CD4-positive, alpha-beta memory T cell (primary cell): ENCODE measurements around the gene ABCB7. TPM values are rescaled to one million over a fixed set of nuclear protein-coding genes. Genes with fewer than 3 reads are reported as not detected.
"Not testable (repeated sequence)": the region's sequence is repeated elsewhere in the genome, so short reads cannot be mapped to it uniquely, and the experiment has no call there.

Experiments used
- CTCF ChIA-PET: fragments of 350-600 bp; sonication (Branson Sonifier 250); formaldehyde crosslinking; loops from one replicate; lab custom pipeline; 2021; ENCODE audit warnings: inconsistent platforms; ENCODE audit not compliant: partially characterized antibody; lab: Charles Lee
- POLR2A ChIA-PET: fragments of 350-600 bp; sonication (Branson Sonifier 250); formaldehyde crosslinking; loops from one replicate; lab custom pipeline; 2021; ENCODE audit not compliant: partially characterized antibody; lab: Charles Lee
- DNase-seq, 5 donors: peaks; one replicate each; pipeline versions ENCODE4 v3.0.0 to v3.0.0-alpha.2; 2020 to 2022; ENCODE audit warnings: mixed read lengths in 1 of 5
- H3K27ac ChIP-seq: one replicate; pipeline ENCODE4 v1.7.0; 2013; ENCODE audit warnings: low read depth, low read length
- H3K27me3 ChIP-seq: 2 replicates; pipeline ENCODE4 v1.7.0; 2013; ENCODE audit warnings: mild to moderate bottlenecking, low read length, moderate library complexity; ENCODE audit not compliant: insufficient read depth
- H3K36me3 ChIP-seq: 2 replicates; pipeline ENCODE4 v1.7.0; 2013; ENCODE audit warnings: mild to moderate bottlenecking, low read length, moderate library complexity; ENCODE audit not compliant: insufficient read depth
- H3K4me1 ChIP-seq: 2 replicates; pipeline ENCODE4 v1.7.0; 2013; ENCODE audit warnings: mild to moderate bottlenecking, low read length, moderate library complexity; ENCODE audit not compliant: insufficient read depth
- H3K4me3 ChIP-seq, 2 donors: one replicate each; pipeline ENCODE4 v1.7.0; 2013; ENCODE audit warnings: low read length in 2 of 2, mild to moderate bottlenecking in 1 of 2
- H3K9me3 ChIP-seq, 2 donors: one replicate each; pipeline ENCODE4 v1.7.0; 2013; ENCODE audit warnings: low read length in 2 of 2, control low read depth in 1 of 2; ENCODE audit not compliant: control insufficient read depth in 1 of 2
- H3K27ac Mint-ChIP-seq, 7 donors: one replicate each; pipeline ENCODE4 v1.8.0; 2020 to 2021; ENCODE audit warnings: mixed read lengths in 7 of 7, mild to moderate bottlenecking in 6 of 7, inconsistent platforms in 3 of 7, moderate library complexity in 3 of 7
- H3K27me3 Mint-ChIP-seq, 2 donors: one replicate each; pipeline ENCODE4 v1.8.0; 2020 to 2021; ENCODE audit warnings: mixed read lengths in 2 of 2
- H3K36me3 Mint-ChIP-seq, 2 donors: one replicate each; pipeline ENCODE4 v1.8.0; 2020 to 2021; ENCODE audit warnings: mixed read lengths in 2 of 2, inconsistent platforms in 1 of 2, mild to moderate bottlenecking in 1 of 2
- H3K4me1 Mint-ChIP-seq, 4 donors: one replicate each; pipeline ENCODE4 v1.8.0; 2020 to 2021; ENCODE audit warnings: mixed read lengths in 4 of 4, mild to moderate bottlenecking in 1 of 4
- H3K4me3 Mint-ChIP-seq, 8 donors: one replicate each; pipeline ENCODE4 v1.8.0; 2020 to 2021; ENCODE audit warnings: mixed read lengths in 8 of 8, mild to moderate bottlenecking in 7 of 8, moderate library complexity in 6 of 8, inconsistent platforms in 3 of 8
- H3K9me3 Mint-ChIP-seq, 8 donors: one replicate each; pipeline ENCODE4 v1.8.0; 2020 to 2021; ENCODE audit warnings: mixed read lengths in 8 of 8, mild to moderate bottlenecking in 5 of 8, inconsistent platforms in 3 of 8, moderate library complexity in 1 of 8
- intact Hi-C: fragments of 100-400 bp; cut with micrococcal nuclease; formaldehyde crosslinking; loops from one replicate; pipeline ENCODE4 v1.15.1; 2023
- polyA plus RNA-seq, 2 donors: library from polyadenylated mRNA; unstranded; fragments of 300-500 nt; fragmentation: Illumina TruSeq; gene quantifications; one replicate each; pipeline ENCODE4 v1.2.3, GENCODE V29; 2021
- total RNA-seq, 2 experiments: library from RNA; stranded (reverse); gene quantifications; one replicate each; pipeline ENCODE4 v1.2.3, GENCODE V29; 2021

ABCB7 gene
- total and polyA plus RNA-seq, 4 experiments from 2014 or later, result 11.4 to 29.4 (median 22.5) TPM

GRCh38 chrX:75131973-75132627 is 24.0 kb downstream of the ABCB7 start:
- no peak for DNase-seq
- Histone ChIP-seq H3K4me1 (no peaks in the 10 kb centered on the region), H3K4me3 (no peak overlapping the region), H3K36me3 (no peaks in the 10 kb centered on the region), H3K27me3 (no peaks in the 10 kb centered on the region), H3K27ac (no peak overlapping the region), H3K9me3 (no peaks in the 10 kb centered on the region)
- intact Hi-C loops, result no loop called here
- Mint-ChIP-seq H3K27ac (no peak overlapping the region), H3K36me3 (peaks cover 0 to 3% of the 10 kb centered on the region in 2 donors), H3K4me1 (peaks cover 18 to 51% (median 29%) of the 10 kb centered on the region in 4 donors), H3K9me3 (peaks cover 0 to 7% (median 0%) of the 10 kb centered on the region in 8 donors), H3K27me3 (no peaks in the 10 kb centered on the region), H3K4me3 (no peak overlapping the region)
- CTCF ChIA-PET, result no interaction called here
- POLR2A ChIA-PET, result no interaction called here

- H3K9me3 Mint-ChIP-seq, result not testable (repeated sequence)
Observed at GRCh38 chrX:75129069-75129468, 27.0 kb downstream of the ABCB7 start.

GRCh38 chrX:75118296-75118695 is 37.8 kb downstream of the ABCB7 start:
- Histone ChIP-seq H3K36me3 (no peaks in the 10 kb centered on the region), H3K4me1 (no peaks in the 10 kb centered on the region), H3K9me3 (no peaks in the 10 kb centered on the region), H3K27me3 (no peaks in the 10 kb centered on the region), H3K4me3 (no peak overlapping the region), H3K27ac (no peak overlapping the region)
- Mint-ChIP-seq H3K4me1 (peaks cover 3 to 5% (median 4%) of the 10 kb centered on the region in 4 donors), H3K4me3 (no peak overlapping the region), H3K27me3 (no peaks in the 10 kb centered on the region), H3K36me3 (peaks cover 0 to 2% of the 10 kb centered on the region in 2 donors), H3K9me3 (no peaks in the 10 kb centered on the region), H3K27ac (no peak overlapping the region)
- no peak for DNase-seq
- intact Hi-C loops, result no loop called here
- POLR2A ChIA-PET, result no interaction called here
- CTCF ChIA-PET, result no interaction called here

More at GRCh38 chrX:75129069-75129468, 27.0 kb downstream of the ABCB7 start:
- H3K4me3 ChIP-seq, H3K27ac ChIP-seq, H3K27me3 Mint-ChIP-seq, H3K4me1 ChIP-seq, H3K27ac Mint-ChIP-seq, CTCF ChIA-PET, H3K36me3 Mint-ChIP-seq, H3K27me3 ChIP-seq, POLR2A ChIA-PET, H3K9me3 ChIP-seq, H3K36me3 ChIP-seq, intact Hi-C loops, DNase-seq, H3K4me3 Mint-ChIP-seq: not testable (repeated sequence)
- H3K4me1 Mint-ChIP-seq, result peaks cover 4 to 34% (median 12%) of the 10 kb centered on the region in 4 donors

GRCh38 chrX:75115707-75116413 is 40.2 kb downstream of the ABCB7 start:
- Mint-ChIP-seq H3K27me3 (no peaks in the 10 kb centered on the region), H3K27ac (no peak overlapping the region), H3K4me3 (no peak overlapping the region), H3K36me3 (peaks cover 0 to 4% of the 10 kb centered on the region in 2 donors), H3K9me3 (no peaks in the 10 kb centered on the region), H3K4me1 (peaks cover 1 to 5% (median 3%) of the 10 kb centered on the region in 4 donors)
- DNase-seq, result no peak
- H3K27ac ChIP-seq, result no peak overlapping the region
- POLR2A ChIA-PET, result no interaction called here
- no peaks in the 10 kb centered on the region for H3K4me1 ChIP-seq
- H3K9me3 ChIP-seq, result no peaks in the 10 kb centered on the region
- intact Hi-C loops, result no loop called here
- CTCF ChIA-PET, result no interaction called here
- no peaks in the 10 kb centered on the region for H3K36me3 ChIP-seq
- no peaks in the 10 kb centered on the region for H3K27me3 ChIP-seq
- no peak overlapping the region for H3K4me3 ChIP-seq

- Mint-ChIP-seq H3K4me1 (peaks cover 1 to 5% (median 3%) of the 10 kb centered on the region in 4 donors), H3K27ac (no peak overlapping the region), H3K36me3 (peaks cover 0 to 7% of the 10 kb centered on the region in 2 donors), H3K4me3 (no peak overlapping the region), H3K27me3 (no peaks in the 10 kb centered on the region), H3K9me3 (no peaks in the 10 kb centered on the region)
- Histone ChIP-seq H3K27me3 (no peaks in the 10 kb centered on the region), H3K4me3 (no peak overlapping the region), H3K4me1 (no peaks in the 10 kb centered on the region), H3K27ac (no peak overlapping the region), H3K36me3 (no peaks in the 10 kb centered on the region), H3K9me3 (no peaks in the 10 kb centered on the region)
- DNase-seq, result no peak
- CTCF ChIA-PET, result no interaction called here
- intact Hi-C loops, result no loop called here
- POLR2A ChIA-PET, result no interaction called here
Observed at GRCh38 chrX:75114638-75115037, 41.4 kb downstream of the ABCB7 start.

GRCh38 chrX:75113664-75114063 is 42.4 kb downstream of the ABCB7 start:
- POLR2A ChIA-PET, result no interaction called here
- Mint-ChIP-seq H3K27me3 (no peaks in the 10 kb centered on the region), H3K27ac (no peak overlapping the region), H3K4me3 (no peak overlapping the region), H3K4me1 (peaks cover 0 to 5% (median 3%) of the 10 kb centered on the region in 4 donors), H3K9me3 (no peaks in the 10 kb centered on the region), H3K36me3 (peaks cover 0 to 7% of the 10 kb centered on the region in 2 donors)
- no peaks in the 10 kb centered on the region for H3K36me3 ChIP-seq
- no peak overlapping the region for H3K27ac ChIP-seq
- no peak for DNase-seq
- no peaks in the 10 kb centered on the region for H3K4me1 ChIP-seq
- CTCF ChIA-PET, result no interaction called here
- no peaks in the 10 kb centered on the region for H3K27me3 ChIP-seq
- intact Hi-C loops, result no loop called here
- no peaks in the 10 kb centered on the region for H3K9me3 ChIP-seq
- H3K4me3 ChIP-seq, result no peak overlapping the region

- H3K4me3 Mint-ChIP-seq, result no peak overlapping the region
- intact Hi-C loops, result no loop called here
- Histone ChIP-seq H3K9me3 (no peaks in the 10 kb centered on the region), H3K4me1 (no peaks in the 10 kb centered on the region), H3K27me3 (no peaks in the 10 kb centered on the region), H3K36me3 (no peaks in the 10 kb centered on the region), H3K27ac (no peak overlapping the region), H3K4me3 (no peak overlapping the region)
- no peak for DNase-seq
- no peaks in the 10 kb centered on the region for H3K27me3 Mint-ChIP-seq
- POLR2A ChIA-PET, result no interaction called here
- peaks cover 0 to 8% (median 3%) of the 10 kb centered on the region in 4 donors for H3K4me1 Mint-ChIP-seq
- peaks cover 4 to 15% of the 10 kb centered on the region in 2 donors for H3K36me3 Mint-ChIP-seq
- CTCF ChIA-PET, result no interaction called here
- no peak overlapping the region for H3K27ac Mint-ChIP-seq
- H3K9me3 Mint-ChIP-seq, result no peaks in the 10 kb centered on the region
Observed at GRCh38 chrX:75107863-75108509, 48.1 kb downstream of the ABCB7 start.
